Stimulated activated CD8-positive, alpha-beta memory T cell treated with anti-CD3 and anti-CD28 coated beads, Interleukin-2, amount 100 ng/mL, for 48 hours (primary cell): ENCODE results near the gene RUVBL1.
A peak's percentile ranks its signal among the peaks of the same experiment; 100 is the strongest.

ENCODE experiments used
- DNase-seq, 2 donors: peaks; one replicate each; pipeline ENCODE4 v3.0.0-alpha.2; 2020; ENCODE audit warnings: low read depth in 2 of 2

The RUVBL1 gene

DNA sequence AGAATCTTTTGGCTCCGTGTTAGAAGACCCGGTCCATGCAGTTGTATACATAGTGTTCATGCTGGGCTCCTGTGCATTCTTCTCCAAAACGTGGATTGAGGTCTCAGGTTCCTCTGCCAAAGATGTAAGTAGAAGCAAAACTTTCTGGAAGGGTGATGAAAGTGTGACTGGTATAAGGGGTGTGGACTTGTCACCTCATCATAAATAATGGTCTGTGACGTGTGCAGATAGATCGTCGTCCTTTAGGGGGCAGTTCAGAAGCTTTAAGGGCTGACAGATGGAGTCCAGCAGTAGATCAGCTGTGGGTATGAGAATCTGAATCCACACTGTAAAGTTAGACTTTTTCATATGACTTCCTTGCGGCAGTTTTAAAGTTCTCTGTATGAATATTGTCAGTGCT is 56.1 kb downstream of the RUVBL1 start:
- no peak for DNase-seq

DNA sequence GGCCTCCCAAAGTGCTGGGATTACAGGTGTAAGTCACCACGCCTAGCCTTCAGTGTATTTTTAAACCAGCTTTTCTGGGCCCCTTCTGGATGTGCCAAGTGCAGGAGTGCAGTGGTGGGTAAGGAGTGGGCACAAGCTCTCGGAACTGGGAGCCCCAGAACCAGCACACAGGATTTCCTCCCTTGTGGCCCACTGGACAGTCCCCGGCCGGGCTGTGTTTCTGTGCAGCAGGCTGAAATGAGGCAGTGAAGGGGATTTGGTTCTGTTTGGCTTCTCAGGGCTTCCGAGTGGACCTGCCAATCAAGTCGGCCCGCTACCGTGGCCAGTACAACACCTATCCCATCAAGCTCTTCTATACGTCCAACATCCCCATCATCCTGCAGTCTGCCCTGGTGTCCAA is 56.9 kb downstream of the RUVBL1 start:
- DNase-seq, result no peak

GRCh38 chr3:128066114-128066513 is 57.5 kb downstream of the RUVBL1 start:
- DNase-seq, result no peak

DNA sequence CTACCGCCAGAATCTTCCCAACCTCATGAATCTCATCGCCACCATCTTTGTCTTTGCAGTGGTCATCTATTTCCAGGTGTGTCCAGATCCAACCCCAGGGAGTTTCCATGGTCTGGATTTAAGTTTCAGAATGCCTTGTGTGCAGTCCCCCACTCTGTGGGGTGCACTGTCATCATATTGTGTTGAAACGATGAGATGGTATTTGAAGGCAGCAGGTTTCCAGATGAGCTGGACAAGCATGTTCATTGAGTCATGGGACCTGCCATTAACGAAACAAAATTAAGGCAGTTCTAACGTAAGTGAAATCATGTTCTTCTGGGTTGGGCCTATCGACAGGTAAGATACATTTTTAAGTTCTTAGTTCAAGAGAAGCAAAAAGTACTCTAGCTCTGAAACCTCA is 58.6 kb downstream of the RUVBL1 start:
- DNase-seq, result no peak

DNA sequence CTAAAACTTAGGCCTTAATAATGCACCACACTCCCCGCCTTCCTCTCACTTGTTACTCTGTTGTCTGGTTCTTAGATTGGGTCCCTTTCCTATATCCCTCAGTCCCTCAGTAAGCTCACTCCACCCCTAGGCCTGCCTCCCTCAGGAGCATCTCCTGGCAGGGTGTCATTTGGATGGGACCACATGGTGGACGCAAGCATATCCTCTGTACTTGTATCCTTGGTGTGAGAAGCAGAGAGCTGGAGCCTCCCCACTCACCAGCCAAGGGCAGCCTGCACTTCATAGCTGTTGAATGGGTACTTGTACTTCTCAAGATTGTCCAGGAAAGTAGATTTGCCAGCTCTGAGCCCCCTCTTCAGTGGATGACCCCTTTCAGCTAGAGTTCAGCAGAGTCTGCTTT is 59.7 kb downstream of the RUVBL1 start:
- DNase-seq, result no peak

DNA sequence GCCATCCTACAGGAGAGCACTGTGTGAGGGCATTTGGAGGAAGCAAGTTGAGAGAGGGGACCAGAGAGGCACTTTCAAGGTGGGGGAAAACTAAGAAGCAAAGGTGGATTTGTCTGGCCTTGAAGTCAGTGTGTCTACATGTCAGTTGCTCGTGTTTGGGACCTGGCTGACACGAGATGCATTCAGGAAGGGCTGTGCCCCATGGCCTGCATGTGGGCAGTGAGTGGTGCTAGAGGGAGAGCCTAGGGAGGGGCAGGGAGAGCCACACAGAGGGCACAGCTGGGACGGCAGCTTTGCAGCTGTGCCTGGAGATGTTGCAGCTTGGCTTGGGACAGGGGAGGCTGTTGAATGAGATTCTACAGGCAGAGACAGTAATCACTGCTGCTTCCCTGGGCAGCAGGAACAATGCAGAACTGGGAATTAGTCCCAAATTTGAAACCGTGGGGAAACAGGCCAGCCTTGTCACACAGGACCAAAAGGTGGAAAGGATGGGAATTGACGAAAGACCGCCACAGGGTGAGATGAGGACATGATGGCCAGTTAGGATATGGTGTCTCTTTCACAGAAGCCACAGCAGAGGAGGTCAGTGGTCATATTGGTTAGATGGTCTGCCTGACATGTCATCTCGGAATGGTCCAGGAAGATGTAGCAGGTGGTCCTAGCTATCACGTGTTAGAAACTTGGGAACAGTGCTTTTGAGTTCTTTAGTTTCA is 61.4 kb downstream of the RUVBL1 start:
- no peak for DNase-seq

DNA sequence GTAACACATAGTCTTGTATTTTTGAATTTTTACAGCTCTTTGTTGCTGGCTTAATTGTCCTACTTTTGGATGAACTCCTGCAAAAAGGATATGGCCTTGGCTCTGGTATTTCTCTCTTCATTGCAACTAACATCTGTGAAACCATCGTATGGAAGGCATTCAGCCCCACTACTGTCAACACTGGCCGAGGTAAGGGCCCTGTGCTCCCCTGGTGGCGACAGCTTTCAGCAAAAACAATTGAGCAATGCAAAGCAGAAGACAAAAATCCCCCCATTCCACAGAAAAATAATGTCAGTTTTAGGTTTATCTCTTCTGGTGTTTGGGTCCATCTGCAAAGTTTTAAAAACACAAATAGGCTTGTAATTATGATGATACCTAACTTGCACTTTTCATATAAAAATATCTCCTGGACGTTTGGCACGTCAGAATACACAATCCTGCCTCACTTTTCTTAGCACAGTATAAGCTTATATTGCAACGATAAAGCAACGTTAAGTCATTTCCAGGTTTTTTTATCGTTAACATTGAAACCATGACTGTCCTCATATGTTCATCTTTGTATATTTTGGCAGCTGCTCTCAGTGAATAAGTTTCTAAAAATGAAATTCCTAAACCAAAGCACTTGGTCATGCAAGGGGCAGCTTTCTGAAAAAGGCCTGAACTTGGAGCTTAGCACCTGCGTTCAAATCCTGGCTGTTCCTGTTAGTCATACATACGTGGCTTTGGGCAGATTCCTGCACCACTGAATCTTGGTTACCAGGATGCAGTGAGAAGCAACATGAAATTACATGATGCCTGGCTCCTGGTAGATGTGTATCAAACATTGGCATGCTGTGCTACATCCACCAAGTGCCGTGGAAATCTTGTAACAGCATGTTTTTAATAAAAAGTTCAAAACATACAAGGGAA is 62.9 kb downstream of the RUVBL1 start:
- no peak for DNase-seq

DNA sequence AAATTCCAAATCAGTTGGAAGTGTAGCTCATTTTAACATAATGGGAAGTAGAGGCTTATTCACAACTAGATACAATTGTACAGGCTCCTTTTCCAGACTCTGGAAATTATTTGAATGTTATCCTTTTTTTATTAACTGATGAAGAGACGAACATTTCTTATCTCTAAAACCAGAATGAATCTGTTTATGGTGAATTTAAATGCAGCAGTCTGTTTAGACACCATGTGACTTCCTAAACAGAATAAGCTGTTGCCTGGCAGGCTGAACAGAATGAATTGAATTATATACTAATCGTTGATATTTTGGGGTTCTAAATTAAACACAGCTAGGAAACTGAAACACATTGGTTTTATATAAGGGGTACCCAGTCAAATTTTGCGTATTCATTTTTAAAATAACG is 67.4 kb downstream of the RUVBL1 start:
- DNase-seq, result no peak

DNA sequence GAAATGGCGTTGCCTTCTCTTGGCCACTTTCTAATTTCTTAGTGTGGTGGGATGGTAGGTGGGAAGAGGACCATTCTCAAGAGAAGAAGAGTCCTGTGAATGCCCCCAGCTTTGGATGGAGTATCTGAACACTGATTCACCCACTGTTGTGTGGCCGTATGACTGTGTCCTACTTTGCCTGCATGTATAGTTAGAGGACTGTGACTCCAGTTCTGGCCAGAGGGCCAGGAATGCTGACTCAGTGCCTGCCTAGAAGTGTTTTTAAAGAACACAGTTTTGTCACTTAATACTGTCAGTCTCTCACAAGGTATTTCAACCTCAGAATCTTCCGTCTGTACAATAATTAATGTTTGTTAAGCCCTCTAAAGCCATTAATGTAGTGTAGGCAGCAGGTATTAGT is 69.2 kb downstream of the RUVBL1 start:
- DNase-seq, result no peak

DNA sequence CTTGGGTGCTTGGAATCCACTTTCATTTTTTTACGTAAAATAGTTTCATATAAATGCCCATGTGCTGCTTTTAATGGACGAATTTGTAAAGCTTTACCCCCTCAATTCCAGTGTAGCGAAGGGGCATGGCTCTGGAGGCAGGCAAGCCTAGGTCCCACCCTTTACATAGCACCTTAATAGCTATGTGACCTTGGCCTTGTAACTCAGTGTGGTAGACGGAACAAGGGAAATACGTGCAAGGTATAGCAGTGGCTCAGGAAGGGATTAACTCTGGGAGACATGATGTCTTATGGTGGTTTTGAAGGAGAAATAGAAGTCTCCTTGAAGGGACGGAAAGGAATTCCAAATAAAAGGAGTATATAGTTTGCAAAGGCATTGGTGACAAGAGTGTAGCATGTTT is 70.0 kb downstream of the RUVBL1 start:
- no peak for DNase-seq

- no peak for DNase-seq
Observed at GRCh38 chr3:128052595-128053351, 70.8 kb downstream of the RUVBL1 start.

GRCh38 chr3:128051837-128052594 is 71.6 kb downstream of the RUVBL1 start, which contains the start of gene SEC61A1:
Gene SEC61A1, plus strand, starts transcription at chr3:128052437. Its CDS starts 116 bp downstream, at chr3:128052553.
- peak; percentile 94 to 96 for DNase-seq

GRCh38 chr3:128051459-128051836 is 72.2 kb downstream of the RUVBL1 start:
- DNase-seq, result no peak

- no peak for DNase-seq
Observed at GRCh38 chr3:128050597-128050996, 73.0 kb downstream of the RUVBL1 start.

- DNase-seq, result no peak
Observed at GRCh38 chr3:128041344-128041743, 82.3 kb downstream of the RUVBL1 start.

DNA sequence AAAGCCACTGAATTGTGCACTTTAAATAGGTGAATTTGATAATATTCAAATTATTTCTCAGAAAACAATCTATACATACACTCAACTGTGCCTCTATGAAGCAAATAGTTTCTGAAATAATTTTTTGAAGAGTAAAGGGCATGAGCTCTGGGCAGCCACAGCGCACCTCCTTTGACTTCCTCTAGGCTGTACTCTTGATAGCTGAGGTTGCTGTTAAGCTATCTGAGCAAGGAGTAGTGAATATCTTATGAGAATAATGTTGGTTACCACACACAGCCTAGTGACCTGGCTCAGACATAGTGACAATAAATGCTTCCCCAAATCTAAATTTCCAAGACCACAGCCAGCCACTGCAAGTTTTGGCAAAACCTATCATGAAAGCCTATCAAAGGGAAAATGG is 83.0 kb downstream of the RUVBL1 start:
- no peak for DNase-seq

- no peak for DNase-seq
Observed at GRCh38 chr3:128040041-128040440, 83.6 kb downstream of the RUVBL1 start.

DNA sequence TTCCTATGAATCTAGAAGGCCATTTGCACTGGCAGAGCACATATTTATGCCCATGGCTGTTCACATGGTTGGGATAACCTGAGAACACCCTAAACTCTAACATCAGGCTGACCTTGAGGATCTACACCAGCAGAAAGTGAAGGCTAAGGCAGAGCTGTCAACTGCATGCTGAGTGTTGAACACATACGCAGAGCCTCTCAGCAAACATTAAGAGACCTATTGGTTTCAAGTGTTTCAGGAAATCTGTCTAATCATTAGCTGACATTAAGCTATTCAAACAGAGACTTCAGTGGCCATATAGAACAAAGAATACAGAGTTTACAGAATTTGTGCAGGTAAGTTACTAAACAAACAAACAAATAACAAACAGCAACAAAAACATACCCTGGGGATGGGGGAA is 87.5 kb downstream of the RUVBL1 start:
- no peak for DNase-seq

DNA sequence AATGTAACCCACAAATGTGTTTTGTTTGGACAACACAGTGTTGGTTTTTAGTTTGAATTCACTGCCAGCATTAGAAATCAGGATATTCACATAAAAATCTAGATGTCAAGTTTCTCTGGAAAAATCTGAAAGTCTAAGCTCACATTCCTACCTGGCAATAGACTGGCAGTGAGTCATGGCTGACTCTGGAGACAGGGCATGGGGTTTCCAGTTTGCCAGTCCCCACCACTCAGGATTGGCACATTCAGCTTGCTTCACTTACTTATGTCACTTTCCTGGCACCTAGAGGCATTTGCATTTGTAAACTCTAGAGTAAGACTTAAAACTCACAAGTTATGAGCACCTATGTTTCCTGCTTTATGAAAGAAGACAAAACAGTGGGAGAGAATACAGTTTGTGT is 90.5 kb downstream of the RUVBL1 start:
- no peak for DNase-seq
